PFSK-1 (cell line): Measurements from ENCODE around the gene MYBPH.

Experiments used
- FOXP2 ChIP-seq: optimal IDR thresholded peaks from 2 replicates; pipeline ENCODE3; 2011; ENCODE audit warnings: borderline replicate concordance, control low read depth, inconsistent platforms; ENCODE audit not compliant: insufficient read depth; ENCODE audit errors: extremely low read length, extremely low read depth
- POLR2AphosphoS5 ChIP-seq: IDR thresholded peaks from 2 replicates; pipeline ENCODE4 v1.6.1; 2012; ENCODE audit warnings: low read depth, mild to moderate bottlenecking, control low read depth, low read length, moderate library complexity

GRCh38 chr1:203144661-203145060 is 31.0 kb downstream of the MYBPH start:
- TF ChIP-seq FOXP2 (no peak), POLR2AphosphoS5 (no peak)
